ENCODE measurements around the gene ADAMTS2.

Gene ADAMTS2

DNA sequence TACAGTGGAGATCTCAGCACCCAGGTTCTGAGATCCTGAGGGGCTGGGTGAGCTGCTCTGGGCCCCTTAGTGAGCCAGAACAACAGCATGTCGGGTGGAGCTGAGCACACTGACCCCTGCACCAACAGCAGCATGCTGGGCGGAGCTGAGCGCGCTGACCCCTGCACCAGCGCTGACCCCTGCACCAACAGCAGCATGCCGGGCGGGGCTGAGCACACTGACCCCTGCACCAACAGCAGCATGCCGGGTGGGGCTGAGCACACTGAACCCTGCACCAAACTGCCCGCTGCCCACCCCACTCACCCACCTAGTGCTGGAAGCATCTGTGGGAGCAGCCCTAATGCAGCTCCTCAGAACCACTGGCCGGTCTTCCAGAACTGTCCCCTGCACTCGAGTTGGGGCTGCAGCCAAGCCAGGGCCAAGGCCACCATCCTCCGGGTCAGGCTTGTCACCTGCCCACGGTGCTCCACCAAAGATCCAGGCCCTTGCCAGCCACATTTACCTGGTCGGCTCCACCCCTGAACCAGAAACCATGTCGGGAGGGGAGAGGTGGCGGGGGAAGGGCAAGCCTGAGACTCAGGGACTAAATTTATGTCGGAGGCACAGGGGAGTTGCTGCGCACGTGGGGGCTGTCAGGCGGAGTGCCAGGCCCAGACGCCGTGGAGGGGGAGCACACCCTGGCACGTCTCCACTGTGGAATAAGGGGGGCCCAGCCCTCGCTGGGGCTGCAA lies 80.3 kb downstream of the ADAMTS2 start:
- DNase-seq = no peak

DNA sequence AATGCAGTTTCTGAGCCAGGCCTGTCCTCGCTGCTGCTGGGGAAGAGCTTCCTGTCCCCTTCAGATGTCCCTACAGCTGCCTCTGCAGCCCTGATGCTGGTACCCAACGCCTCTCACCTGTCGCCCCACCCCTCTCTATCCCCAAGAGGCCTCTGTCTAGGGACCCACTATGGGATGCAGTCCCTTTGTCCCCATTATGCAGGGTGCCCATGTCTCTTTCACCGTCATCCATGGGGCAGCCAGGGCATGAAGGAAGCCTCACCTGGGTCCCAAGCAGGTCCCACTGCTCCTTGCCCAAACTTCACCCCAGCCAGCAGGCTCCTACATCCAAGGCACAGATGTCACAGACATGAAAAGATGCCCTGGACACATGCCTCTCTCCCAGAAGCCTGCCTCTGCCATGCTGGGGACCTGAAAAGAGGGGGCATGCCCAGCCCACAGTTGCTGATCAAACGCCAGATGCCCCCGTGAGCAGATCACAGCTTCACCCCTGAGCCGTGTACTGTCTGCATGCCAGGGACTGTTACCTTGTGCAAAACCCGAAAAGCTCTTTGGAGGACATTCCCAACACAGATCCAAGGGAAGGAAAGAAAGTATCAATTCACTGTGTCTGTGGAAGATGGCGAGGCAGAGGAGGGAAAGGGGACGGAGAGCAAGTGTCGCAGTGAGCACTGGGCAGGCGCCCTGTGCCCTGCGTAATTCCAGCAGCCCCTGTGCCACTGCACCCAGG lies 81.0 kb downstream of the ADAMTS2 start:
- no peak for DNase-seq

DNA sequence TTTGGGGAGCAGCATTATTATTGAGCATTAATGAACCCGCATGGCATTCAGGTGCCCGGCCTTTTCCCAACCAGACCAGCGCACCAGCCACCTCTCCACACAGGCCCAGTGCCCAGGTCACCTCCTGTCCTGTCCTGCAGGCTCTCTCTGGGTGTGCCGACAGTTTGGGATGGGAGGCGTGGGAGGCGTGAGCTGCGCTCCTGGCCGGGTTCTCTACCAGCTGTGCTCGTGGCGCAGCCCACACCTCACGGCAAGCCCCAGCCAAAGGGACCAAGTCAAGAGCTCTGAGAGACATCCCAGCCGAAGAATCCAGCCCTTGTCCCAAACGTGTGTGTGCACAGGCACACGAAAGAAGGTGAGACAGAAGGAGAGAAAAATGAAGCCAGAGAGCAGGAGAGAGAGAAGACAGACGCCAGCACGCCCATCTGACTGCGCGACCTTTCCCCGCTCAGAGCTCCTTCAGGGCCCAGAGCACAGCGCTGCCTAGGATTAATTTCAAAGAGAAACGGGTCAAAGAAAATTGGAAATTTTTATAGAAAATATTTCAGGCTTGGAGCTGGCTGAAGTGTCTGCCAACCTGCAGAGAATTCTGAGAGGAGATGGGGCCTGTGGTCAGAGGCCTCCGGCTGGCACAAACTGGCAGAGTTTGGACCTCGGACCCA lies 81.7 kb downstream of the ADAMTS2 start:
- DNase-seq = no peak

DNA sequence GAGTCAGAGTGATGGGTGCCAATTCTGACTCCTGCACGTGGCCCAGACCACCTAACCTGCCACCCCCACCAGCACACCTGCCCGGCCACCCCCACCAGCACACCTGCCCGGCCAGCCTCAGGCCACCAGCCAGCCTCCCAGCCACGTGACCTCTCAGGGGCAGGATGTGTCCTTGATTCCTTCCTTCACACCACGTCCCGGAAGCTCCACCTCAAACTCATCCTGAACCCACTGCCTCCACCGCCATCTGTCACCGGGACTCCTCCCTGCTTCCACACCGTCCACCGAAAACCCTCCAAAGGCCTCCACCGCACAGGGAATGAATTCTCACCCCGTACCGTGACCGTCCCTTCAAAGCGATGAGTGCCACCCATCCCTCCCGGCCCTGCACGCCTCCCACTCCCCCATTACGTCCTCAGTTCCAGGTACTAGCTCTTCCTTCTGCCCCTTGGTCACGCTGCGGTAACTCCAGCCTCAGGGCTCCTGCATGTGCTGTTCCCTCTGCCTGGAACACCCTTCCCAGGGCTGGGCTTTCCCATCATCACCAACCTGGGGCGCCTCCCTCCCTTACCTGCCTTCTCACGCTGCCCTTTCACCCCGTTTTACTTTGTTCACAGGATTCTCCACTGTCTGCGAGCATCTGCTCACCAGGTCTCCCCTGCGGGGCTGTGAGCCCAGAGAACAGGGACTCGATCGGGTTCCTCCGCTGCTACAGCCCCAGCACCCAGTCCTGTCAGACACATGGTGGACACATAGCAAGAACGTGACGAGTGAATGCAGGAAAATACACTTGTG lies 82.9 kb downstream of the ADAMTS2 start:
- no peak for DNase-seq

DNA sequence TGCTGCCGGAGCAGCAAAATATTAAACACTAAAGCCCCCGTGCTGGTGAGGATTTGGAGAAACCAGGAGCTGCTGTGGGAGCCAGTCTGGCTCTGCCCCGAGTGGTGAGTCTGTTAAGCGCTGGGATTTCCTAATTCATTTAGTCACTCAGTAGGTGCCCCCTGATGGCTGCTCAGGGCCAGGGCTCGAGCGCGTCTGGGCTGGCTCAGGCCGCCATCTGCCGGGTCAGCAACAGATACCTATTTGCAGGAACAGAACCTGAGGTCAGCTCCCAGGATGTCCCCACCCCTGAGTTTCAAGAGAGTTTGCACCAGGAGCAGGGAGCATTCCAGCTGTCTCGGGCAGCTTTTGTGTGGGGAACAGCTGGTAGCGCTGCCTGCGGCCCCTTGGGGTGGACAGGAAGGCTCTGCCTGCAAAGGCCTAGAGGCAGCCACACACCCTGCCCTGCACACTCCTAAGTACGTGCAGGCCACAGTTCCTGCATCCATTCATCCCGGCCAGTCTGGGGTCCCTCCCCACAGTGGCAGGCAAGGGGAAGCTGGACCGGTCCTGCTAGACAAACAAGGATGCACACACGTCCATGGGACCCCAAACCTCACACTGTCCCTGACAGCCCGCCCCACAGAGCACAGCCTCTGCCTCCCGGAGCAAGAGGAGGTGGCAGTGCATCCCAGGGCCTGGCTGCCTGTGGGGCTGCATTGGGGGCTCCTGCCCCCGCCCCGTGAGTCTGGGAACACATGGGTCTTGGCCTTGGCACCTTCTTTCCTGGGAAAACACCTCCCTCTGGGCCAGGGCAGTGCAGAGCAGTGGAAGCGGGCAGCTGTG lies 83.7 kb downstream of the ADAMTS2 start:
- DNase-seq = no peak

DNA sequence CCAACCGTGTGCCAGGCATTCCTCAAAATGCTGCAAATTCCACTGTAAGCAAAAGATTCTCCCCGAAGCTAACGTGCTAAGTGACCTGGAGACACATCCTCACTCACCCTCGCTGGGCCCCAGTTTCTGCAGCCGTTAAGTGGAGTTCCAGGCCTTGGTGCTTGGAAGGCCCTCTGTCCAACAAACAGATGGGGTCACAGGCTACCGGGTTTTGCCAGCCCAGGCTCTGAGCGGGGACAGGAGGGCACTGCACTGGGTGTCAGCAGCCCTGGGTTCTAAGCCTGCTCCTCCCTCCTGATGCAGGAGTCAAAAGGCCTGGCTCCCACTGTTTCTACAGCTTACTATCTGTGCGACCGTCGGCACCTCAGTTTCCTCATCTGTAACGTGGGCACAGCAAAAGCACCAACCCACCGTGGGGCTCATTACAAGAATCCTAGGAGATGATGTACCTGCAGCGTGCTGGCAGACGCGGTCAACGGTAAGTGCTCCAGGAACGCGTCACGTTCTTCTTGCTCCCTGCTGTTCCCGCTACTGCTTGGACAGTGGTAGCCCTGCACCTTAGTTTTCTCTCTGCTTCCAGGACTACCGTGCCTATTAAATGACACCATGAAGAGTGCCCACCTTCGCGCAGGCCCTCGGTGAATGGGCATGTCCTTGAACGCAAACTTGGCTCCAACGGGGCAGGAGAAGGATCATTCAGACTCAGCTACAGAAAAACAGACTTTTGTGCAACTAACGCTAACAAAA lies 84.8 kb downstream of the ADAMTS2 start:
- DNase-seq = no peak

DNA sequence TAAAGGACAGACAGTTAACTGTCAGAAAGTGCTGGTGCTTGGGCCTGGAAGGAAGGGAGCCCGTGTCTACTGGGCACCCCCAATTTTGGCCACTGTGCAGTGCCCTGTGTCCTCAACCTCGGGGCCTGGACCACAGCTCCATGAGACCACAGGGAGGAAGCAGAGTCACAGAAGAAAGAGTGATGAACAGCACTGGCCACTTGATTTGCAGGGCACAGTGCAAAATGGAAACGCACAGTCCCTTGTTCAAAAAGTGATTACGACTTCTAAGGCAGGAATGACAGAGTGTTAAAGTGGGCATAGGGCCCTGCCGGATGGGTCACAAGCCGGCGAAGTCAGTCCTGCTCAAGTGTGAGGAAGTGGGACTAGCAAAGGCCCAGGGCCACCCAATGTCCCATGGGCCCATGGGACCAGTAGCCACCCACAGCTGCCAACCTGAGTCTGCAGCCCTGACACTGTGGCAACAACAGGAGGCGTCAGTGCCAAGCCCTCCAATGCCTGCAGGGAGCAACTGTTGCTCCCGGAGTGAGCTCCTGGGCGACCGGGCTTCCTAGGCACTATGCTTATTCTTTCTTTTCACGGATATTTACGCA lies 85.4 kb downstream of the ADAMTS2 start:
- DNase-seq = no peak

DNA sequence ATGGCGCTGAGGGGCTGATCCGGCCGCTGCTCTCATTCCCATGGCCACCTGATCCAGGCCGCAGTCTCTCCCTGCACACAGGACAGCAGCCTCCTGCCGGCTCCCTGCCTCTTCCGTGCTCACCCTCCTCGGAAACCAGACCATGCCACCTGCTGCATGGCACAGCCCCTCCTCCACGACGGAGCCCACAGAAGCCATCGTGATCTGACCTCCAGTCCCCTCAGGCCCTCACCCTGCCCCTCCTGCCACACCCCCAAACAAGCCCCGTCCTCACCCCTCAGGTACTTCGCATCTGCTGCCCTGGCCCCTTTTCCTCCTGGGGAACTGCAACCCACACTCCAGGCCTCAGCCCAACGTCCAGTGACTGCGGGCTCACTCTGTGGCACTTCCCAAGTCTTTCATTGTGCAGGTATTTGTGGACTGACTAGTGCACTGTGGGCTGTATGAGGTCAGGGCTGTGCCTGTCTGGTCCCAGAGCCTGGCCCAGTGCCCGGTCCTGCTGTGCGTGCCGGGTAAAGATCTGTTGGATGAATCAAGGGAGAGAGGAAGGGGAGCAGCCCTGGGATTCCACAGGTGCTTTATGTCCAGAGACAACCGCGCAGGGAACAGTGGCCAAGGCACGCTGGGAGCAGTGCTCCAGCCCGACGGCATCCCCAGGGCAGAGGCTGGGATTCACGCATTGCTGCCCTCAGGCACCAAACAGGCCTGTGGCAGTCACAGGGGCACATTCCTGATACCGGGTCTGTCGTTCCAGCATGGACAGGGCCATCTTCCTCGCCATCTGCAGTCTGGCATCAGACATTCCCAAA lies 86.1 kb downstream of the ADAMTS2 start:
- DNase-seq = no peak

DNA sequence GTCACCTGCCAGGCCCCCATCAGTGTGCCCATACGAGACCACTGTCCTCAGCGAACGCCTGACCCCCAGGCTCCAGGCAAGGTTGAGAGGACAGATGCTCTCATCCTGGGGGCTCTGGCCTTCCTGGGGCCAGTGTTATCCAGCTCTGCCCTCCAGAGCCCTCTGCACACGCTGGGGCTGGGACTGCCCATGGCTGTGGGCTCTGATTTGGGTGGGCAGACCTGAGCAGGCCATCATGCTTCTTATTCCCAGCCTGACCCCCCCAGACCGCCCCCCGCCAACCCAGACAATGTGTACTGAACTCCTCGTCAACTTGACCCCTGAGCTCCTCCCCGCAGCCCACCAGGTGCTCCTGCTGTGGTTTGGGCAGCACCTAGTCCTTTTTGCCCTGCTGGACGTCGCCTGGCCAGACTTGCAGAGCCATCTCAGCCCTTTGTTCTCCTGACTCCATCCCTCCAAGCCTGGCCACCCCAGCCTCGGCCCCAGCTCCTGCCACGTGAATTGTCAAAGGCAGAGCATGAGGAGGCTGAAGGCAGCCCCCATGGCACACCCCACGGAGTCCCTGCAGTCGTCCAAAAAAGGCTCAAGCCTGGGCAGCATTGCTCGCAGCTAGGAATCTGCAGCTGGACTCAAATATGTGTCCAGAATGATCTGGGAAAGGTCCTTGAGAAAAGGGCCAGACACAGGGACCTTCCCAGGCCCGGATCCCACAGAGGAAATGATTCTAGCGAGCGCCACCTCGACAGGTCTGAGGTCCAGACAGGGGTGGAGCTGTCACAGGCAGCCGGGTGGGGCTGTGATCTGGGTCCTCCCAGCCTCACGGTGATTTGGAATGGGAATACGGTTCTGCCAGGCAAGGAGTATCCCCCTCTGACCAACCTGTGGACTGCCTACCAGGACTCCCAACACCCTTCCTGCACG lies 87.0 kb downstream of the ADAMTS2 start:
- no peak for DNase-seq

DNA sequence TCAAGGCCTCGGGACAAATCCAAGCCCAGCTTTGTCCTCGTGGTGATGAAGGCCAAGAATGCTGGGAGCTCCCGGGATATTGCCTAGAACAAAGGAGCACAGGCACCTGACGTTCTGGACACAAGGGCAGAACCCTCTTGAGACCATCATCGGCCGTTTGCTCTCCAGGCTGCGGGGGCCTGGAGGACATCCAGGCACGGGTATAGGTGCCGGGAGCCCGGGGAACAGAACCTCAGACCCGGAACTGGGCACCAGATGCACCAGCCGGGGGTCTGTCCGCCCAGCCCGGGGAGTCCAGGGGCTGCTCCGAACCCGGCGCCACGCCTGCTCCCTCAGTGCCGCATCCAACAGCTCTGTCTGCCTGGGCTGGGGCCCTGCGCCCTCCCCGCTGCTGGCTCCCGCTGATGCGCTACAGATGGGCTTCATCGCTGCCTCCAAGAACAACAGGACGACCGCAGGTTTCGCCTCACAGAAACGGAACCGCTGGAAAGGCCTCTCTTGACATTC lies 88.0 kb downstream of the ADAMTS2 start:
- no peak for DNase-seq

DNA sequence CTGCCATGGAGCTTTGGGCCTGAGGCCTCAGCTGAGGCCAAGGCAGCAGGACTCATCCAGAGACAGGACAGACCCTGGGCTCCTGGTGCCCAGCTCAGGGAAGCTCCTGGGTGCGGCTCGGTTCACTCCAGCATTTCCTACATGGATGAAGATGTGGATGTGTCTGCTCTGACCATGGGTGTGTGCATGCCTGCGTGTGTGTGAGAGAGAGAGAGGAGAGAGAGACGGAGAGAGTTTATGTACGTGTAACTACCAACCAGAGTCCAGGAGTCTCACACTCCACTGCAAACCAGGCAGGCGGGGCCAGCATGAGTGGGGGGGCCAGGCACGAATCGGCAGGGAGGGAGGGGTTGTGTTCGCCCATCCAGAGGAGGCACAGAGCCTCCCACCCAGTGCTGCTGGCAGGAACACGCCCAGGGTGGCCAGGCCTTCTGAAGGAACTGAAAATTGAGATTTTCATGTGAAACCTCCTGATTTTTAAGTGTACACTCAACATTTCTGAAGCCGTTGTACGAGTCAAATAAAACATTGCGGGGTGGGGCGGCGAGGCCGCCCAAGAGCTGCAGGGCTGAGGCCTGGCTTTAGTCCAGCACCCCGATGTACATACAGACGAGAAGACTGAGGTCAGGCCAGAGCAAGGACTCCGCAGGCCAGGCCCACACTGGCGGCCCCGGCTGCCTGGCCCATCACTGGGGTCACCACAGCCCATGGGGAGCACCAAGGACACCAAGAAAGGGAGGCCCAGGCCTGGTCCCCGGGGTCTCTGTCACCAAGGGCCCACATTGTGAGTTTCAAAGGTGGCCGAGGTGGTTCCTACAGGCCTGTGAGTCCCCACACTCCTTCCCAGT lies 88.7 kb downstream of the ADAMTS2 start:
- no peak for DNase-seq

DNA sequence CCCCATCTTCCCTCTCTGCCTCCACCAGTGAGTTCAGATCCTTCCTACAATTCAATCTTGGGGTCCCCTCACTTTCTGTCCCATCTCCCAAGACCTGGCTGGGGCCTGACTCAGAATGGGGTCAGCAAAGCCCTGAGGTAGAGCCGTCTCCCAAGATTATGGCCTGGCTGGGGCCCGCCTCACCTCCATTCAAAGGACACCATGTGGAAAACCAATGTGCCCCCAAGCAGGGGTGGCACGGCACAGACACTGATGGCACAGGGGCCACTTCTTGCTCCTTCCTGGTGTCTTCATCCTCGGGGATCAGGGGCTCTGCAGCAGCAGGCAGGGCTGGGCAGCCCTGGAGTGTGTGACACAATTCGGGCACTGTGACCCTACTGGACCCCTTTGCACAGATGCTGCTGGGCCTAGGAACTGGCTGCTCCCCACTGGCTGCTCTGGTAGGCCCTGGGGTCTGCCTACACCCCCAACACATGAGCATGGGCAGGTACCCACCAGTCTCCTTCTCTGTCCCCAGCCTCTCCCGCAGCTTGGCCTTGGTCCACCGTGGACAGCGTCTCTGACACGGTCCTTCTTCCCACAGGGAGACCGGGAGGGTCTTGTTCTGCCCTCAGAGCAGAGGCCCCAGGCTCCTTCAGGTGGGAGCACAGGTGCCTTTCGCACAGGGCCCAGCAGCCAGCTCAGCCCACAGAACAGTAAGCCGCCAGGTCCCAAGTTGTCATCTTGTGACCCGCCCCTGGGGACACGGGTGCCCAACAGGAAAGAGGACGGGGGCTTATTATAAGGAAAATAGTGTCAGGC lies 89.5 kb downstream of the ADAMTS2 start:
- no peak for DNase-seq

DNA sequence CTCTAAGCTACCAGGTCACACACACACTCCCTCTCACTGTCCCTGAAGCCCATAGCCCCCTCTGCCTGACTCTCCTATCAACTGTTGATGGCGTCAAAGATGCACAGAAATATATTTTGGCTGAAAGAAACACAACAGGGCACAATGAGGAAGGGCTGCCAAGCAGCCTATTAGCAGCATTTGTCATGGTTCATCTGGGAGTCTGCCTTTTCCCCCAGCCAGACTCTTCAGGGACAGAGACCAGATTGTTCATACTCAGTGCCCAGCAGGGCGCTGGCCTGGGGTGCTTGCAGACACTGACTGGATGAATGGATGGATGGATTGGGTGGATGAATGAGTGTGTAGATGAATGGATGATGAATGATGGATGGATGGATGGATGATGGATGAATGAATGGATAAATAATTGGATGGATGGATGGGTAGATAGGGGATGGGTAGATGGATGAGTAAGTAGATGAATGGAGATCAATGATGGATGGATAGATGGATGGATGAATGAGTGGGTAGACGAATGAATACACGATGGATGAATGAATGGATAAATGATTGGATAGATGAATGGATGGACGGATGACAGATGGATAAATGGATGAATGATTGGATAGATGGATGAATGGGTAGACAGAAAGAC lies 90.5 kb downstream of the ADAMTS2 start:
- DNase-seq = no peak

DNA sequence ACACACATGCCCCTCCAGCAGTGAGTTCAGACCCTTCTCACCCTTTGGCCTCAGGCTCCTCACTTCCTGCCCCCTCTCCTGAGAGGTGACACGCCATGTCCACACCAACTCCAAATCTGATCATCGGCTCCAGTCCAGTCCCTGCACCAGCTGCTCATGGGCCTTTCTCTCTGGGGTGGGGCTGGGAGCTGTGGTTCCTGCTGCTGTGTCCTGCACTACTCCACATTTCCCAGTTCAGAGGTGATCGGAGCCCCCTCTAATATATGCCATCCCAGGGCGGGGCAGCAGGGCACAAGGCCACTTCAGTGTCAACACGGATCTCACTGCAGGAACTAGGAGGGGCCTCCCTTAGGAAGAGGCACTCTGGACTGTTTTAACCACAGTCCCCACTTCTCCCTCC lies 91.5 kb downstream of the ADAMTS2 start:
- DNase-seq = no peak

DNA sequence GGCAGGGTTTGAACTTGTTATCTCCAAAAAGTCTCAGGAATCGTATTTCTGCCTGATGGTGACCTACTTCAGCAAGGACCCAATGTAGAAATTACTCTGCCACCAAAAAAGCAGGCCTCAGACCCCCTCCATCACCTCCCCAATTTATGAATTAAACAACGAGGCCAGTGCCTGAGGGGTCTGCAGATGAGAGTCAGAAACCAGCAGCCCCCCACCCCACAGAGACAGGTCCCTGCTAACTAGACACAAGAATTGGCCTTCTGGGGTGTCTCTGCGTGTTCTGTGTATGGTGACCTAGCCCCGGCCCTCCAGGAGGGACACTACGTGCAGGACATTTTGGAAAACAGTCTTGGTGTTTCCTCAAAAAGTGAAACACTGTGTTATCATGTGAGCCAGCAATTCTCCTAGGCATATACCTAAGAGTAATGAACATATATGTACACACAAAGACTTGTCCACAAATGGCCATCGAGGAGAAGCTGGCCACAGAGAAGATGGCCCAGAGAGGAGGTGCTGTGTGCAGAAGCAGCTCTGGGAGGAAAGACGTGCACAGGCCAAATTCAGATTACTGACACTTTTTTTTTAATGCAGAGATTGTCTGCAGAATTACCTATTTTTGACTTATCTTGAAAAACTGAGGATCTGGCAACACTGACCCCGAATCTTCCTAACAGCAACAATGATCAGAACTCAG lies 93.8 kb downstream of the ADAMTS2 start:
- no peak for DNase-seq
